IMR-90 (cell line): ENCODE results near the gene HYDIN. TPM values are rescaled to one million over a fixed set of nuclear protein-coding genes. Genes with fewer than 3 reads are reported as not detected.

ENCODE experiments used
- ATAC-seq: fragments of 200-7000 bp; cut with Tn5 transposase; 2 replicates; pipeline ENCODE4 v1.9.1; 2020; ENCODE audit warnings: low read depth, mild to moderate bottlenecking, moderate library complexity
- BruUV-seq: library from RNA; stranded (reverse); fragments of 400-500 nt; replicated peaks from 2 replicates; lab custom pipeline; 2021; lab: Mats Ljungman, UMichigan
- CTCF ChIA-PET: fragments of 300-600 bp; formaldehyde crosslinking; extraction: SDS; loops from one replicate; lab custom pipeline; 2021; ENCODE audit warnings: antibody characterized with exemption; lab: Yijun Ruan, JAX
- POLR2A ChIA-PET: fragments of 300-600 bp; sonication (Branson Sonifier 250); formaldehyde crosslinking; loops from one replicate; lab custom pipeline; 2022; ENCODE audit warnings: antibody characterized with exemption; ENCODE audit not compliant: unreplicated experiment; lab: Charles Lee
- DNase-seq: peaks from one replicate; pipeline ENCODE4 v3.0.0; 2013
- H2AFZ ChIP-seq: replicated peaks from 2 replicates; pipeline ENCODE3; 2013; ENCODE audit warnings: low read length, mild to moderate bottlenecking; ENCODE audit not compliant: poor library complexity
- H2AK5ac ChIP-seq: 2 replicates; pipeline ENCODE4 v1.6.1; 2013; ENCODE audit warnings: low read depth, low read length, inconsistent platforms
- H2AK9ac ChIP-seq: replicated peaks from 2 replicates; pipeline ENCODE3; 2013; ENCODE audit warnings: mild to moderate bottlenecking, low read depth, low read length, moderate library complexity; ENCODE audit not compliant: poor library complexity
- H2BK120ac ChIP-seq: 2 replicates; pipeline ENCODE4 v1.6.1; 2013; ENCODE audit warnings: low read depth, low read length, inconsistent platforms
- H2BK15ac ChIP-seq: 3 replicates; pipeline ENCODE4 v1.6.1; 2013; ENCODE audit warnings: low read depth, low read length, inconsistent platforms
- H2BK20ac ChIP-seq: 2 replicates; pipeline ENCODE4 v1.6.1; 2013; ENCODE audit warnings: low read depth, mild to moderate bottlenecking, inconsistent platforms, low read length, moderate library complexity
- H2BK5ac ChIP-seq: 2 replicates; pipeline ENCODE4 v1.6.1; 2013; ENCODE audit warnings: mild to moderate bottlenecking, low read depth, low read length, inconsistent platforms; ENCODE audit not compliant: poor library complexity, severe bottlenecking
- H3K14ac ChIP-seq: replicated peaks from 2 replicates; pipeline ENCODE4 v1.6.1; 2013; ENCODE audit warnings: low read depth, low read length, inconsistent platforms
- H3K18ac ChIP-seq: 2 replicates; pipeline ENCODE4 v1.6.1; 2013; ENCODE audit warnings: low read depth, low read length, control low read depth
- H3K23ac ChIP-seq: 2 replicates; pipeline ENCODE4 v1.6.1; 2013; ENCODE audit warnings: low read depth, low read length, inconsistent platforms
- H3K27ac ChIP-seq: 2 replicates; pipeline ENCODE4 v1.5.1; 2013; ENCODE audit warnings: mild to moderate bottlenecking, control low read depth, low read length; ENCODE audit not compliant: insufficient read depth
- H3K27me3 ChIP-seq: 2 replicates; pipeline ENCODE4 v1.6.1; 2013; ENCODE audit warnings: low read length; ENCODE audit not compliant: control insufficient read depth, insufficient read depth
- H3K36me3 ChIP-seq: 2 replicates; pipeline ENCODE4 v1.6.1; 2013; ENCODE audit warnings: low read length, mixed read lengths; ENCODE audit not compliant: control insufficient read depth, insufficient read depth
- H3K4ac ChIP-seq: 2 replicates; pipeline ENCODE4 v1.6.1; 2013; ENCODE audit warnings: low read depth, low read length, inconsistent platforms
- H3K4me1 ChIP-seq: 2 replicates; pipeline ENCODE4 v1.6.1; 2013; ENCODE audit warnings: low read length, mixed read lengths; ENCODE audit not compliant: control insufficient read depth, insufficient read depth
- H3K4me2 ChIP-seq: 2 replicates; pipeline ENCODE4 v1.6.1; 2013; ENCODE audit warnings: low read depth, mild to moderate bottlenecking, control low read depth, low read length, moderate library complexity
- H3K4me3 ChIP-seq: 2 replicates; pipeline ENCODE4 v1.5.1; 2013; ENCODE audit warnings: low read depth, mild to moderate bottlenecking, control low read depth, low read length, moderate library complexity; ENCODE audit not compliant: insufficient read depth
- H3K56ac ChIP-seq: 2 replicates; pipeline ENCODE4 v1.6.1; 2013; ENCODE audit warnings: low read length, inconsistent platforms; ENCODE audit not compliant: insufficient read depth; ENCODE audit errors: extremely low read depth
- H3K79me1 ChIP-seq, 2 experiments: 2 replicates each; pipeline ENCODE4 v1.6.1; 2013; ENCODE audit warnings: low read length in 2 of 2, inconsistent platforms in 1 of 2, low read depth in 1 of 2
- H3K9ac ChIP-seq: 2 replicates; pipeline ENCODE4 v1.6.1; 2013; ENCODE audit warnings: low read depth, low read length, control low read depth
- H3K9me1 ChIP-seq: 2 replicates; pipeline ENCODE4 v1.6.1; 2013; ENCODE audit warnings: low read length, inconsistent platforms; ENCODE audit not compliant: insufficient read depth
- H3K9me3 ChIP-seq: 2 replicates; pipeline ENCODE4 v1.6.1; 2013; ENCODE audit warnings: low read length; ENCODE audit not compliant: control insufficient read depth, insufficient read depth
- H4K20me1 ChIP-seq: 2 replicates; pipeline ENCODE4 v1.6.1; 2013; ENCODE audit warnings: low read length, inconsistent platforms; ENCODE audit not compliant: insufficient read depth
- H4K5ac ChIP-seq: 2 replicates; pipeline ENCODE4 v1.6.1; 2013; ENCODE audit warnings: mild to moderate bottlenecking, low read depth, low read length, control low read depth
- H4K8ac ChIP-seq, 2 experiments: 2 replicates each; pipeline ENCODE4 v1.6.1; 2013; ENCODE audit warnings: low read depth in 2 of 2, low read length in 2 of 2, control low read depth in 1 of 2, inconsistent platforms in 1 of 2
- H4K91ac ChIP-seq: 2 replicates; pipeline ENCODE4 v1.6.1; 2013; ENCODE audit warnings: low read depth, low read length, inconsistent platforms; ENCODE audit not compliant: insufficient read depth
- BHLHE40 ChIP-seq: fragments of 150-350 bp; IDR thresholded peaks from 2 replicates; pipeline ENCODE4 v1.6.1; 2016; ENCODE audit warnings: mild to moderate bottlenecking, low read depth, low read length
- CHD1 ChIP-seq: IDR thresholded peaks from 2 replicates; pipeline ENCODE4 v1.6.1; 2012; ENCODE audit warnings: low read depth, low read length, improper control_type of control experiment
- CTCF ChIP-seq: conservative IDR thresholded peaks from 2 replicates; pipeline ENCODE4 v1.5.1; 2012; ENCODE audit warnings: mild to moderate bottlenecking, low read depth, low read length, improper control_type of control experiment
- MAFK ChIP-seq: IDR thresholded peaks from 2 replicates; pipeline ENCODE4 v1.6.1; 2012; ENCODE audit warnings: low read depth, low read length, improper control_type of control experiment
- RCOR1 ChIP-seq: IDR thresholded peaks from 2 replicates; pipeline ENCODE4 v1.6.1; 2012; ENCODE audit warnings: mild to moderate bottlenecking, low read length, improper control_type of control experiment; ENCODE audit not compliant: insufficient replicate concordance
- RFX5 ChIP-seq: IDR thresholded peaks from 2 replicates; pipeline ENCODE4 v1.8.0; 2012; ENCODE audit warnings: low read depth, mild to moderate bottlenecking, low read length, moderate library complexity
- SMC3 ChIP-seq: fragments of 150-350 bp; IDR thresholded peaks from 2 replicates; pipeline ENCODE4 v1.6.1; 2016; ENCODE audit warnings: low read depth, mild to moderate bottlenecking, antibody characterized with exemption, low read length, moderate library complexity
- WGBS, 2 experiments: methylation state at CpG; one replicate each; pipeline versions ENCODE4 v1.1.5 to v1.1.7; 2013; ENCODE audit warnings: missing lambda C conversion rate in 2 of 2; ENCODE audit not compliant: insufficient read length in 1 of 2; ENCODE audit errors: extremely low coverage in 2 of 2; 5-methylcytosine and 5-hydroxymethylcytosine counted together
- dilution Hi-C: fragments of 300-500 bp; cut with HindIII; formaldehyde crosslinking; loops from one replicate; pipeline ENCODE4 v1.14.3; 2018; ENCODE audit warnings: low sequenced_read_pairs; ENCODE audit not compliant: unreplicated experiment
- in situ Hi-C: fragments of 300-500 bp; cut with MboI; formaldehyde crosslinking; loops from 3 replicates; pipeline ENCODE4 v1.14.3; 2019; ENCODE audit warnings: low sequenced_read_pairs, inconsistent platforms, mixed read lengths
- intact Hi-C: fragments of 100-400 bp; cut with micrococcal nuclease; formaldehyde crosslinking; loops from 2 replicates; pipeline ENCODE4 v1.10.0; 2022
- polyA plus RNA-seq, 3 experiments: library from polyadenylated mRNA; depleted of rRNA; stranded (reverse); fragments of >200 nt; gene quantifications; 2 replicates each; pipeline ENCODE4 v1.2.3, GENCODE V29; 2012; ENCODE audit warnings: low replicate concordance in 1 of 3
- total RNA-seq: library from RNA; depleted of rRNA; stranded (reverse); fragments of >200 nt; gene quantifications from 2 replicates; pipeline ENCODE4 v1.2.3, GENCODE V29; 2012

HYDIN gene
- total and polyA plus RNA-seq, 2 of the 4 experiments (the other 2 are of a cell fraction): 0.18 to 0.27 TPM

GRCh38 chr16:71273384-71273783 lies 42.9 kb upstream of the HYDIN start:
- no peaks in the 10 kb centered on the region for H3K36me3 ChIP-seq

More at GRCh38 chr16:71273384-71273783, 42.9 kb upstream of the HYDIN start:
- Histone ChIP-seq H4K8ac (no peak overlapping the region), H2AK9ac (no peak overlapping the region), H2BK5ac (no peak overlapping the region), H4K91ac (no peak overlapping the region), H3K4me2 (no peak overlapping the region), H2BK120ac (no peak overlapping the region), H3K27me3 (no peaks in the 10 kb centered on the region), H3K4me1 (no peaks in the 10 kb centered on the region), H2AFZ (no peak overlapping the region), H2AK5ac (no peak overlapping the region), H3K56ac (no peak overlapping the region), H2BK15ac (no peak overlapping the region), H3K18ac (no peak overlapping the region), H3K23ac (no peak overlapping the region), H3K9ac (no peak overlapping the region), H4K20me1 (no peaks in the 10 kb centered on the region), H3K9me3 (no peaks in the 10 kb centered on the region), H3K79me1 (no peaks in the 10 kb centered on the region), H3K14ac (no peak overlapping the region), H4K5ac (no peak overlapping the region), H2BK20ac (no peak overlapping the region), H3K27ac (no peak overlapping the region), H3K9me1 (no peaks in the 10 kb centered on the region), H3K4me3 (no peak overlapping the region), H3K4ac (no peak overlapping the region)
- no TSS peak for BruUV-seq
- dilution Hi-C loops (no loop called here), intact Hi-C loops (no loop called here), in situ Hi-C loops (no loop called here)
- no CpG with 5 or more reads among the region's 1 CpG for WGBS, 2 experiments
- DNase-seq: no peak
- CTCF ChIA-PET: no interaction called here
- no peak for ATAC-seq
- POLR2A ChIA-PET: no interaction called here
- TF ChIP-seq CHD1: no peak
- no peak for TF ChIP-seq RFX5
- TF ChIP-seq MAFK: no peak
- no peak for TF ChIP-seq RCOR1
- TF ChIP-seq CTCF: no peak
- no peak for TF ChIP-seq SMC3
- TF ChIP-seq BHLHE40: no peak
